ENCODE results near the gene DYNLT5.

DNA sequence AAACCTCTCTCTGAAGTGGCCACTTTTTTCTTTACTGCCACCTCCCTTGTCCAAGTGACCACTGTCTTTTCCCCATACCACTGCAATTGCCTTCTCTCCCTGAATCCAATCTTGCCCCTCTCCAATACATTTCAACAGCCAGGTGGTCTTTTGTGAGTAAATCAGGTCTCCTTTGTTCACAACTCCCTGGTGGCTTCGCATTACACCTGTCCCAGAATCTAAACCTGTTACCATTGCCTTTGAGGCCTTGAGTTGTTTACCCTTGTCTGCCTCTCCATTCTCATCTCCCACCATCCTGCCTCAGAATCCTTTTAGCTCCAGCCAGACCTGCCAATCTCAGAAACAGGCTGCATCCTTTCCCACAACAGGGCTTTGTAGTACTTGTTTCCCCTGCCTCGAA is 21.8 kb upstream of the DYNLT5 start:
- TF ChIP-seq, protein P1, sequence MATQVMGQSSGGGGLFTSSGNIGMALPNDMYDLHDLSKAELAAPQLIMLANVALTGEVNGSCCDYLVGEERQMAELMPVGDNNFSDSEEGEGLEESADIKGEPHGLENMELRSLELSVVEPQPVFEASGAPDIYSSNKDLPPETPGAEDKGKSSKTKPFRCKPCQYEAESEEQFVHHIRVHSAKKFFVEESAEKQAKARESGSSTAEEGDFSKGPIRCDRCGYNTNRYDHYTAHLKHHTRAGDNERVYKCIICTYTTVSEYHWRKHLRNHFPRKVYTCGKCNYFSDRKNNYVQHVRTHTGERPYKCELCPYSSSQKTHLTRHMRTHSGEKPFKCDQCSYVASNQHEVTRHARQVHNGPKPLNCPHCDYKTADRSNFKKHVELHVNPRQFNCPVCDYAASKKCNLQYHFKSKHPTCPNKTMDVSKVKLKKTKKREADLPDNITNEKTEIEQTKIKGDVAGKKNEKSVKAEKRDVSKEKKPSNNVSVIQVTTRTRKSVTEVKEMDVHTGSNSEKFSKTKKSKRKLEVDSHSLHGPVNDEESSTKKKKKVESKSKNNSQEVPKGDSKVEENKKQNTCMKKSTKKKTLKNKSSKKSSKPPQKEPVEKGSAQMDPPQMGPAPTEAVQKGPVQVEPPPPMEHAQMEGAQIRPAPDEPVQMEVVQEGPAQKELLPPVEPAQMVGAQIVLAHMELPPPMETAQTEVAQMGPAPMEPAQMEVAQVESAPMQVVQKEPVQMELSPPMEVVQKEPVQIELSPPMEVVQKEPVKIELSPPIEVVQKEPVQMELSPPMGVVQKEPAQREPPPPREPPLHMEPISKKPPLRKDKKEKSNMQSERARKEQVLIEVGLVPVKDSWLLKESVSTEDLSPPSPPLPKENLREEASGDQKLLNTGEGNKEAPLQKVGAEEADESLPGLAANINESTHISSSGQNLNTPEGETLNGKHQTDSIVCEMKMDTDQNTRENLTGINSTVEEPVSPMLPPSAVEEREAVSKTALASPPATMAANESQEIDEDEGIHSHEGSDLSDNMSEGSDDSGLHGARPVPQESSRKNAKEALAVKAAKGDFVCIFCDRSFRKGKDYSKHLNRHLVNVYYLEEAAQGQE (IDR thresholded peaks at IDR 0.05): no peak
- TF ChIP-seq, protein P2, sequence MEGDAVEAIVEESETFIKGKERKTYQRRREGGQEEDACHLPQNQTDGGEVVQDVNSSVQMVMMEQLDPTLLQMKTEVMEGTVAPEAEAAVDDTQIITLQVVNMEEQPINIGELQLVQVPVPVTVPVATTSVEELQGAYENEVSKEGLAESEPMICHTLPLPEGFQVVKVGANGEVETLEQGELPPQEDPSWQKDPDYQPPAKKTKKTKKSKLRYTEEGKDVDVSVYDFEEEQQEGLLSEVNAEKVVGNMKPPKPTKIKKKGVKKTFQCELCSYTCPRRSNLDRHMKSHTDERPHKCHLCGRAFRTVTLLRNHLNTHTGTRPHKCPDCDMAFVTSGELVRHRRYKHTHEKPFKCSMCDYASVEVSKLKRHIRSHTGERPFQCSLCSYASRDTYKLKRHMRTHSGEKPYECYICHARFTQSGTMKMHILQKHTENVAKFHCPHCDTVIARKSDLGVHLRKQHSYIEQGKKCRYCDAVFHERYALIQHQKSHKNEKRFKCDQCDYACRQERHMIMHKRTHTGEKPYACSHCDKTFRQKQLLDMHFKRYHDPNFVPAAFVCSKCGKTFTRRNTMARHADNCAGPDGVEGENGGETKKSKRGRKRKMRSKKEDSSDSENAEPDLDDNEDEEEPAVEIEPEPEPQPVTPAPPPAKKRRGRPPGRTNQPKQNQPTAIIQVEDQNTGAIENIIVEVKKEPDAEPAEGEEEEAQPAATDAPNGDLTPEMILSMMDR (IDR thresholded peaks at IDR 0.05; ENCODE audit: low read depth, low read length, missing input control): no peak
- no peak for TF ChIP-seq JUND (IDR thresholded peaks at IDR 0.05)

Data from liver (tissue), 3 donors.